ENCODE results near the gene HOXD9.

The HOXD9 gene

GRCh38 chr2:176154576-176155252 is 32.2 kb downstream of the HOXD9 start:
- Histone ChIP-seq H2AK5ac (ENCODE audit: low read length) (no peak overlapping the region), H4K5ac (ENCODE audit: low read length) (no peak overlapping the region), H3K4me1 (ENCODE audit: control insufficient read depth, low read depth, low read length) (peaks cover 3% of the 10 kb centered on the region), H3K4me3 (ENCODE audit: low read length) (no peak overlapping the region), H3K9ac (ENCODE audit: low read length) (no peak overlapping the region), H3K27me3 (ENCODE audit: insufficient read depth, low read length, poor library complexity) (peaks cover 88% of the 10 kb centered on the region), H3K18ac (ENCODE audit: low read length) (no peak overlapping the region), H3K36me3 (ENCODE audit: control insufficient read depth, insufficient read depth, low read length) (no peaks in the 10 kb centered on the region), H3K4me2 (ENCODE audit: low read length) (no peak overlapping the region), H3K56ac (ENCODE audit: low read length) (no peak overlapping the region), H2BK15ac (replicated peaks; ENCODE audit: low read depth) (no peak overlapping the region), H3K79me2 (ENCODE audit: control insufficient read depth, insufficient read depth, low read length) (no peaks in the 10 kb centered on the region), H4K8ac (ENCODE audit: low read depth, low read length) (no peak overlapping the region), H3K23ac (ENCODE audit: low read length) (no peak overlapping the region), H2BK120ac (ENCODE audit: low read depth, low read length) (no peak overlapping the region), H3K79me1 (ENCODE audit: low read length) (no peaks in the 10 kb centered on the region), H3K27ac (ENCODE audit: low read depth, low read length) (no peak overlapping the region), H3K4ac (ENCODE audit: low read depth, low read length) (no peak overlapping the region), H2BK5ac (ENCODE audit: low read length) (no peak overlapping the region)
- no CpG with 5 or more reads among the region's 11 CpGs for WGBS (ENCODE audit: extremely low coverage, insufficient coverage, low lambda C conversion rate)
- no peak for DNase-seq

- Histone ChIP-seq H2BK120ac (ENCODE audit: low read depth, low read length) (no peak overlapping the region), H4K8ac (ENCODE audit: low read depth, low read length) (no peak overlapping the region), H3K23ac (ENCODE audit: low read length) (no peak overlapping the region), H2BK15ac (replicated peaks; ENCODE audit: low read depth) (no peak overlapping the region), H3K4me1 (ENCODE audit: control insufficient read depth, low read depth, low read length) (peaks cover 3% of the 10 kb centered on the region), H3K79me2 (ENCODE audit: control insufficient read depth, insufficient read depth, low read length) (no peaks in the 10 kb centered on the region), H3K4me3 (ENCODE audit: low read length) (no peak overlapping the region), H3K27me3 (ENCODE audit: insufficient read depth, low read length, poor library complexity) (peaks cover 88% of the 10 kb centered on the region), H3K36me3 (ENCODE audit: control insufficient read depth, insufficient read depth, low read length) (no peaks in the 10 kb centered on the region), H3K9ac (ENCODE audit: low read length) (no peak overlapping the region), H3K27ac (ENCODE audit: low read depth, low read length) (no peak overlapping the region), H2AK5ac (ENCODE audit: low read length) (no peak overlapping the region), H3K4ac (ENCODE audit: low read depth, low read length) (no peak overlapping the region), H3K56ac (ENCODE audit: low read length) (no peak overlapping the region), H3K79me1 (ENCODE audit: low read length) (no peaks in the 10 kb centered on the region), H4K5ac (ENCODE audit: low read length) (no peak overlapping the region), H3K18ac (ENCODE audit: low read length) (no peak overlapping the region), H3K4me2 (ENCODE audit: low read length) (no peak overlapping the region), H2BK5ac (ENCODE audit: low read length) (no peak overlapping the region)
- DNase-seq, result no peak
- WGBS (ENCODE audit: extremely low coverage, insufficient coverage, low lambda C conversion rate), result no CpG with 5 or more reads among the region's 6 CpGs
Measured at GRCh38 chr2:176155356-176156044, 33.0 kb downstream of the HOXD9 start.

GRCh38 chr2:176156301-176156806 is 33.8 kb downstream of the HOXD9 start:
- Histone ChIP-seq H3K79me2 (ENCODE audit: control insufficient read depth, insufficient read depth, low read length) (no peaks in the 10 kb centered on the region), H3K18ac (ENCODE audit: low read length) (no peak overlapping the region), H2BK15ac (replicated peaks; ENCODE audit: low read depth) (no peak overlapping the region), H4K5ac (ENCODE audit: low read length) (no peak overlapping the region), H3K36me3 (ENCODE audit: control insufficient read depth, insufficient read depth, low read length) (no peaks in the 10 kb centered on the region), H3K27ac (ENCODE audit: low read depth, low read length) (no peak overlapping the region), H3K4me1 (ENCODE audit: control insufficient read depth, low read depth, low read length) (peaks cover 3% of the 10 kb centered on the region), H3K9ac (ENCODE audit: low read length) (no peak overlapping the region), H2AK5ac (ENCODE audit: low read length) (no peak overlapping the region), H3K4ac (ENCODE audit: low read depth, low read length) (no peak overlapping the region), H2BK120ac (ENCODE audit: low read depth, low read length) (no peak overlapping the region), H3K23ac (ENCODE audit: low read length) (no peak overlapping the region), H3K27me3 (ENCODE audit: insufficient read depth, low read length, poor library complexity) (peaks cover 87% of the 10 kb centered on the region), H3K4me2 (ENCODE audit: low read length) (no peak overlapping the region), H3K79me1 (ENCODE audit: low read length) (no peaks in the 10 kb centered on the region), H4K8ac (ENCODE audit: low read depth, low read length) (no peak overlapping the region), H3K56ac (ENCODE audit: low read length) (no peak overlapping the region), H3K4me3 (ENCODE audit: low read length) (no peak overlapping the region), H2BK5ac (ENCODE audit: low read length) (no peak overlapping the region)
- DNase-seq, result no peak
- no CpG with 5 or more reads among the region's 8 CpGs for WGBS (ENCODE audit: extremely low coverage, insufficient coverage, low lambda C conversion rate)

GRCh38 chr2:176156807-176157498 is 34.4 kb downstream of the HOXD9 start, which contains the start of gene HOXD3:
HOXD3 (plus strand) TSS chr2:176157307; CDS start chr2:176169115, 11,808 bp downstream.
- Histone ChIP-seq H3K79me1 (ENCODE audit: low read length) (no peaks in the 10 kb centered on the region), H3K4me2 (ENCODE audit: low read length) (peak within 1 kb of the TSS; percentile 32), H3K36me3 (ENCODE audit: control insufficient read depth, insufficient read depth, low read length) (no peaks in the 10 kb centered on the region), H3K18ac (ENCODE audit: low read length) (no peak within 1 kb of the TSS), H3K79me2 (ENCODE audit: control insufficient read depth, insufficient read depth, low read length) (no peaks in the 10 kb centered on the region), H2BK120ac (ENCODE audit: low read depth, low read length) (no peak within 1 kb of the TSS), H3K27me3 (ENCODE audit: insufficient read depth, low read length, poor library complexity) (peaks cover 87% of the 10 kb centered on the region), H4K8ac (ENCODE audit: low read depth, low read length) (no peak within 1 kb of the TSS), H3K4me3 (ENCODE audit: low read length) (no peak within 1 kb of the TSS), H3K4me1 (ENCODE audit: control insufficient read depth, low read depth, low read length) (peaks cover 3% of the 10 kb centered on the region), H4K5ac (ENCODE audit: low read length) (no peak within 1 kb of the TSS), H2BK15ac (replicated peaks; ENCODE audit: low read depth) (no peak within 1 kb of the TSS), H3K9ac (ENCODE audit: low read length) (no peak within 1 kb of the TSS), H3K56ac (ENCODE audit: low read length) (peak within 1 kb of the TSS; percentile 70), H2BK5ac (ENCODE audit: low read length) (no peak within 1 kb of the TSS), H3K4ac (ENCODE audit: low read depth, low read length) (no peak within 1 kb of the TSS), H3K27ac (ENCODE audit: low read depth, low read length) (no peak within 1 kb of the TSS), H3K23ac (ENCODE audit: low read length) (no peak within 1 kb of the TSS), H2AK5ac (ENCODE audit: low read length) (no peak within 1 kb of the TSS)
- no peak for DNase-seq
- no CpG with 5 or more reads among the region's 48 CpGs for WGBS (ENCODE audit: extremely low coverage, insufficient coverage, low lambda C conversion rate)

- H3K27me3 ChIP-seq (ENCODE audit: insufficient read depth, low read length, poor library complexity), result peaks cover 88% of the 10 kb centered on the region
- no peak overlapping the region for H2BK5ac ChIP-seq (ENCODE audit: low read length)
- H3K9ac ChIP-seq (ENCODE audit: low read length), result no peak overlapping the region
- no peak overlapping the region for H3K4me3 ChIP-seq (ENCODE audit: low read length)
- H3K79me1 ChIP-seq (ENCODE audit: low read length), result no peaks in the 10 kb centered on the region
- H3K4ac ChIP-seq (ENCODE audit: low read depth, low read length), result no peak overlapping the region
- no peak overlapping the region for H3K4me2 ChIP-seq (ENCODE audit: low read length)
- peaks cover 3% of the 10 kb centered on the region for H3K4me1 ChIP-seq (ENCODE audit: control insufficient read depth, low read depth, low read length)
- no peak overlapping the region for H3K27ac ChIP-seq (ENCODE audit: low read depth, low read length)
- no peak overlapping the region for H4K5ac ChIP-seq (ENCODE audit: low read length)
- H2BK15ac ChIP-seq (replicated peaks; ENCODE audit: low read depth), result no peak overlapping the region
- no peak overlapping the region for H4K8ac ChIP-seq (ENCODE audit: low read depth, low read length)
- no peak overlapping the region for H2AK5ac ChIP-seq (ENCODE audit: low read length)
- H3K23ac ChIP-seq (ENCODE audit: low read length), result no peak overlapping the region
- no peaks in the 10 kb centered on the region for H3K79me2 ChIP-seq (ENCODE audit: control insufficient read depth, insufficient read depth, low read length)
- H3K36me3 ChIP-seq (ENCODE audit: control insufficient read depth, insufficient read depth, low read length), result no peaks in the 10 kb centered on the region
- H3K56ac ChIP-seq (ENCODE audit: low read length), result peak overlapping the region; percentile 70
- no peak overlapping the region for H2BK120ac ChIP-seq (ENCODE audit: low read depth, low read length)
- WGBS (ENCODE audit: extremely low coverage, insufficient coverage, low lambda C conversion rate), result no CpG with 5 or more reads among the region's 43 CpGs
- peak; percentile 55 for DNase-seq
- no peak overlapping the region for H3K18ac ChIP-seq (ENCODE audit: low read length)
Measured at GRCh38 chr2:176157499-176158185, 35.1 kb downstream of the HOXD9 start.
